A549 treated with CpdA at 1 μM for 4 hours (cell line): ENCODE data around the gene TSR2. TPM values are rescaled to one million over a fixed set of nuclear protein-coding genes. Genes with fewer than 3 reads are reported as not detected.

ENCODE experiments used
- total RNA-seq: library from RNA; stranded (reverse); fragments of 200-300 nt; extraction: Qiagen RNA extraction; gene quantifications from 5 replicates; pipeline ENCODE4 v1.2.3, GENCODE V29; 2022; ENCODE audit warnings: low read depth

TSR2 gene, protein sequence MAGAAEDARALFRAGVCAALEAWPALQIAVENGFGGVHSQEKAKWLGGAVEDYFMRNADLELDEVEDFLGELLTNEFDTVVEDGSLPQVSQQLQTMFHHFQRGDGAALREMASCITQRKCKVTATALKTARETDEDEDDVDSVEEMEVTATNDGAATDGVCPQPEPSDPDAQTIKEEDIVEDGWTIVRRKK
- total RNA-seq: 51.5 to 57.8 TPM (median 57.5 TPM) in 5 replicates

DNA sequence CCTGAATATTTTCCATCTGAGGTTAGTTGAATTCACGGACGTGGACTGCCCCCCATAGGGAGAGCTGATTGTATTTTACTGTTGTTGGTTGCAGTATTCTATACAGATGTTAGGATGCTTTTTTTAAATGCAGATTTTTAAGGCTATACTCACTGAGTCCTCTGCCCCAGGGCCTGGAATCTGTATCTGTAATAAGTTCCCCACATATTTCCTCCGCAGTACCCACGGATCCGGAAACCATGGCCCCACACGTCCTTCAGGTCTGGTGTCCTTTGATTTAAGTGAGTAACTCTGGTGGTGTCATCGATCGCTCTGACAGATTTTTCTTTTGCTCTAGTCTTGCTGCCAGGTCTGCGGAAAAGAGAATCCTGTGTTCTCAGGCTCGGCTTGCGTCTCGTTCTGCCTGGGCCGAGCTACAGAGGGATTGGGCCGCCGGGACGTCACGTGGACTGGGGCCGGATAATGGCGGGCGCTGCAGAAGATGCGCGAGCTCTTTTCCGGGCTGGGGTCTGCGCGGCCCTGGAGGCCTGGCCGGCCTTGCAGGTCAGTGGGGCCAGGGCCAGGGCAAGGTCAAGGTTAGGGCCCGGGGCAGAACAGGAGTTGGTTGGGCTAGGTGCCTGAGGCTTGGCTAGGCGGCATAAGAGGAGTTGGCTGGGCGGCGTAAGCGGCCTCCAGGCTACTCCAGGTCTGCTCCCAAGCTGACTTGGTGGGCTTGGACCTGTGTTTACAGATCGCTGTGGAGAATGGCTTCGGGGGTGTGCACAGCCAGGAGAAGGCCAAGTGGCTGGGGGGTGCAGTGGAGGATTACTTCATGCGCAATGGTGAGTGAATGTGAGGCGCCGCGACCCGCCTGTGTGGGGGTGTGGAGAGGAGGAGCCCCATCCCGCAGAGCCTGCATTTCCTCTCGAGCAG, at the start of gene TSR2:
Gene TSR2, plus strand, starts transcription at position 445 of the 912 bp plus-strand sequence. Its CDS starts 18 bp downstream, at position 463.

Other genes starting within 250 kb of the TSR2 start
- gene WNK3, start 82.4 kb upstream of the TSR2 start, total RNA-seq: 0.01 TPM in 4 of 5 replicates, not detected in the other
- gene FGD1, start 55.8 kb downstream of the TSR2 start, total RNA-seq: 6.4 to 9.3 TPM (median 7.2 TPM) in 5 replicates
- gene GNL3L, start 89.8 kb downstream of the TSR2 start, total RNA-seq: 15.9 to 27.0 TPM (median 19.3 TPM) in 5 replicates